IMR-90 (cell line): ENCODE results near the gene AFF2.

Experiments used
- BHLHE40 ChIP-seq: fragments of 150-350 bp; IDR thresholded peaks from 2 replicates; pipeline ENCODE4 v1.6.1; 2016; ENCODE audit warnings: mild to moderate bottlenecking, low read depth, low read length
- CHD1 ChIP-seq: IDR thresholded peaks from 2 replicates; pipeline ENCODE4 v1.6.1; 2012; ENCODE audit warnings: low read depth, low read length, improper control_type of control experiment
- FOS ChIP-seq: fragments of 150-350 bp; IDR thresholded peaks from 2 replicates; pipeline ENCODE4 v1.6.1; 2016; ENCODE audit warnings: low read depth, low read length
- MAFK ChIP-seq: IDR thresholded peaks from 2 replicates; pipeline ENCODE4 v1.6.1; 2012; ENCODE audit warnings: low read depth, low read length, improper control_type of control experiment
- MAZ ChIP-seq: IDR thresholded peaks from 2 replicates; pipeline ENCODE4 v1.6.1; 2012; ENCODE audit warnings: low read depth, mild to moderate bottlenecking, low read length, improper control_type of control experiment, moderate library complexity, borderline replicate concordance
- MXI1 ChIP-seq: IDR thresholded peaks from 2 replicates; pipeline ENCODE4 v1.6.1; 2012; ENCODE audit warnings: low read depth, mild to moderate bottlenecking, low read length, moderate library complexity, borderline replicate concordance
- POLR2A ChIP-seq: IDR thresholded peaks from 2 replicates; pipeline ENCODE4 v1.6.1; 2012; ENCODE audit warnings: mild to moderate bottlenecking, low read depth, low read length
- RAD21 ChIP-seq: IDR thresholded peaks from 2 replicates; pipeline ENCODE4 v1.6.1; 2012; ENCODE audit warnings: low read length, improper control_type of control experiment
- RCOR1 ChIP-seq: IDR thresholded peaks from 2 replicates; pipeline ENCODE4 v1.6.1; 2012; ENCODE audit warnings: mild to moderate bottlenecking, low read length, improper control_type of control experiment; ENCODE audit not compliant: insufficient replicate concordance
- RFX5 ChIP-seq: IDR thresholded peaks from 2 replicates; pipeline ENCODE4 v1.8.0; 2012; ENCODE audit warnings: low read depth, mild to moderate bottlenecking, low read length, moderate library complexity
- SMC3 ChIP-seq: fragments of 150-350 bp; IDR thresholded peaks from 2 replicates; pipeline ENCODE4 v1.6.1; 2016; ENCODE audit warnings: low read depth, mild to moderate bottlenecking, antibody characterized with exemption, low read length, moderate library complexity
- TF ChIP-seq, protein P1 (sequence below): conservative IDR thresholded peaks from 2 replicates; pipeline ENCODE4 v1.5.1; 2012; ENCODE audit warnings: mild to moderate bottlenecking, low read depth, low read length, improper control_type of control experiment

GRCh38 chrX:148903176-148903575, 402.8 kb downstream of the AFF2 start:
- TF ChIP-seq POLR2A (no peak), SMC3 (no peak), RCOR1 (no peak), FOS (no peak), RFX5 (no peak), MAFK (no peak), MAZ (no peak), BHLHE40 (no peak), RAD21 (no peak), CHD1 (no peak), MXI1 (no peak)
- TF ChIP-seq, protein P1, sequence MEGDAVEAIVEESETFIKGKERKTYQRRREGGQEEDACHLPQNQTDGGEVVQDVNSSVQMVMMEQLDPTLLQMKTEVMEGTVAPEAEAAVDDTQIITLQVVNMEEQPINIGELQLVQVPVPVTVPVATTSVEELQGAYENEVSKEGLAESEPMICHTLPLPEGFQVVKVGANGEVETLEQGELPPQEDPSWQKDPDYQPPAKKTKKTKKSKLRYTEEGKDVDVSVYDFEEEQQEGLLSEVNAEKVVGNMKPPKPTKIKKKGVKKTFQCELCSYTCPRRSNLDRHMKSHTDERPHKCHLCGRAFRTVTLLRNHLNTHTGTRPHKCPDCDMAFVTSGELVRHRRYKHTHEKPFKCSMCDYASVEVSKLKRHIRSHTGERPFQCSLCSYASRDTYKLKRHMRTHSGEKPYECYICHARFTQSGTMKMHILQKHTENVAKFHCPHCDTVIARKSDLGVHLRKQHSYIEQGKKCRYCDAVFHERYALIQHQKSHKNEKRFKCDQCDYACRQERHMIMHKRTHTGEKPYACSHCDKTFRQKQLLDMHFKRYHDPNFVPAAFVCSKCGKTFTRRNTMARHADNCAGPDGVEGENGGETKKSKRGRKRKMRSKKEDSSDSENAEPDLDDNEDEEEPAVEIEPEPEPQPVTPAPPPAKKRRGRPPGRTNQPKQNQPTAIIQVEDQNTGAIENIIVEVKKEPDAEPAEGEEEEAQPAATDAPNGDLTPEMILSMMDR: no peak
